ENCODE results near the gene KSR1. TPM values are rescaled to one million over a fixed set of nuclear protein-coding genes. Genes with fewer than 3 reads are reported as not detected.

Gene KSR1
- total RNA-seq, 8 experiments from 2014 or later: 11.2 to 34.1 (median 17.6) TPM

DNA sequence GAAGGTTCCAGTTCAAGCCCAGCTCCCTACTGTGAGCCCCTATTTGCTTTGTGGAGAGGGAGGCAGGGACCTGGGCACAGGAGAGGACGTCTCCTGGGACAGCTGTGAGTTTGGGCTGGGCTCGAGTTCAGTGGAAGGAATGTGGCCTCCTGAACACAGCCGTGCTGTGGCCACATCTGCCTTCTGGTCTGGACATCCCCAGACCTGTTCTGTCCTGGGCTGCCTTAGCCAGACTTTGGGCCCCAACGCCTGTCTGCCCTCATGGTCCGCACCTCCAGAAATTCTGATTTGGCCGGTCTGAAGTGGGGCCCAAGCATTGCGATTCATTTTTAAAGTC lies 114.3 kb downstream of the KSR1 start:
- no peak for ATAC-seq (replicated peaks in 6 of 8)
- in situ Hi-C loops (cut with MboI; ENCODE audit: low pct_unique_long_range_greater_than_20kb in 2 of 9, low sequenced_read_pairs in 9 of 9, unreplicated experiment in 9 of 9): loop anchor here in 1 of 9 experiments (25.0 kb wide), 1 partner anchor 108 kb away; the partner anchor contains the start of gene KSR1
- no peak overlapping the region for H3K27ac ChIP-seq
- peaks cover 4 to 9% of the 10 kb centered on the region in 2 donors for H3K4me1 ChIP-seq (replicated peaks in 1 of 2)
- H3K4me3 ChIP-seq: no peak overlapping the region
- WGBS, 10 experiments: 60 to 90% (median 80%) methylated on average over 1 to 4 of the region's 7 CpGs; no CpG with 5 or more reads in 5 of the 10 experiments

DNA sequence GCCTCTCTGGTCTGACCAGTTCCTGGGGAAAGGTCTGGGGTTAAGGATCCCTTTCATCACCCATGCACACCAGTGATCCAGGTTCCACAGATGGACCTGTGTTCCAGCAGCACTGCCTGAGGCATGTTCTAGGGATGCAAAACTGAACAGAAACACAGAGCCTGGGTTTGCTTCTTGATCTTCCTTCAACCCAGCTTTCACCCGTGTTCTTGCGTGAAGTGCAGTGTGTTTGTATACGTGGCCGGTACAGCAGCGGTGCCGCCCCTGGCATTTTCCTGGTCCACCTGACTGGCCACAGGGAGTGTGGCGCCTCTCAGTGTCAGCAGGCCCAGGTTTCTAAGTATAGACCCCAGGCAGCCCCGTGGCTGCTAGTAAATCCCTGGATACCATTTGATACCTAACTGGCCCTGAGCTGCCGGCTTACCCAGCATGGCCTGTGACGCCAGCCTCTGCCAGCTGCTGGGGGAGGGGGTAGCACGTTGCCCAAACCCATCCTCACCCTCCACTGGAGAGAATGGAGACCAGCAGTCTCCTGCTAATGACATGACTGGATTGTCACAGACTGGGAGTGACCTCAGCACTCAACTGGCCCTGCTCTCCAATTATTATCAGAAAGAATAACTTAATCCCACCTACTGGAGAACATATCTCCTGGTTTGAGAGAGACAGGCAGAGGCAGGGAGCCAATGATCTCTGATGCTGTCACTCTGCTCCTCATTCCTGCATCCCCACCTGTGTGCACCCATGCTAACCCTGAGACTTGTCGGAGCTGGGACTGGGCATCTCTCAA lies 115.5 kb downstream of the KSR1 start:
- whole genome bisulfite sequencing, 10 experiments: 50 to 100% (median 79%) methylated on average over 1 to 8 of the region's 12 CpGs; no CpG with 5 or more reads in 4 of the 10 experiments
- peaks cover 15 to 19% of the 10 kb centered on the region in 2 donors for H3K4me1 ChIP-seq (replicated peaks in 1 of 2)
- H3K4me3 ChIP-seq: no peak overlapping the region
- no peak overlapping the region for H3K27ac ChIP-seq
- in situ Hi-C loops (cut with MboI; ENCODE audit: low pct_unique_long_range_greater_than_20kb in 2 of 9, low sequenced_read_pairs in 9 of 9, unreplicated experiment in 9 of 9): loop anchor here in 1 of 9 experiments (25.0 kb wide), 1 partner anchor 109 kb away; the partner anchor contains the start of gene KSR1
- no peak for ATAC-seq (replicated peaks in 6 of 8)

DNA sequence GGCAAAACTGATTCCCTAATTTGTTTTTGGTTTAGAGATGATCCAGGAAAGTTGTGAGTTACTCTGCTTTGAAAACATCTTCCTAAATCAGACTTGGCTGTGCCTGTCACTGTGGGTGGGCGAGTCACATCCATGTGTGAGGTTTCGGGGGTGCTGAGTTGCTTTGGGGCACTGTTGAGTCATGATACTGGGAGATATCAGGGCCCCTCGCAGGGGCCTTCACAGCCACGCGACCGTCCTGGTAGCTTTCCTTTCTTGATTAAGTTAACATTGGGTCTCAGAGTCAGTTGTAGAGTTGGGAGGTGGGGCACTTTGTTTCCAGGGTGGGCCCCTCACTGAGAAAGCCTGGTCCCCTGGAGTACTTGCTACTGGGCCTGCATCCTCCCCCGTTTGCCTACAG lies 116.4 kb downstream of the KSR1 start:
- ATAC-seq (replicated peaks in 6 of 8): no peak
- Histone ChIP-seq H3K4me1 (replicated peaks in 1 of 2) (peaks cover 23 to 28% of the 10 kb centered on the region in 2 donors), H3K27ac (no peak overlapping the region), H3K4me3 (no peak overlapping the region)
- 74 to 92% (median 85%) methylated on average over 4 to 6 of the region's 7 CpGs; no CpG with 5 or more reads in 4 of the 10 experiments for WGBS, 10 experiments
- in situ Hi-C loops (cut with MboI; ENCODE audit: low pct_unique_long_range_greater_than_20kb in 2 of 9, low sequenced_read_pairs in 9 of 9, unreplicated experiment in 9 of 9): loop anchor here in 1 of 9 experiments (25.0 kb wide), 1 partner anchor 110 kb away; the partner anchor contains the start of gene KSR1

DNA sequence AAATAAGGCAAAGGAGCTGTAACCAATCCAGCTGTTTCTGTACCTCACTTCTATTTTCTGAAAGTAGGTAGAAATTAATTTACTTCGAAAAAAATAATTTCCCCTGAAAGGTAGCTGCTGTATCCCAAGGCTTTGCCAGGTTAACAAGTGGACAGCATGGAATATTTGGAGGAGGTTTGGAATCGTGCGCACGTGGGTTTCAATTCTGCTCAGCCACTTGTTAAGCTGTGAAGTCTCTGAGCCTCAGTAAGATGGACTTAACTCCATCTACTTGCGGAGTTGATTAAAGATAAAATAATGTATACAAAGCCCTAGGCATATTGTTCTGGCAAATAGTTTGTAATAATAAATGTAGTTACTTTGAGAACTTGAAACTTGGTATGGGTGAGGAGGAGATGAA lies 117.3 kb downstream of the KSR1 start:
- no peak for ATAC-seq (replicated peaks in 6 of 8)
- Histone ChIP-seq H3K27ac (no peak overlapping the region), H3K4me3 (no peak overlapping the region), H3K4me1 (replicated peaks in 1 of 2) (peaks cover 23 to 31% of the 10 kb centered on the region in 2 donors)
- 81 to 100% (median 90%) methylated on average over 2 to 5 of the region's 5 CpGs for WGBS, 10 experiments
- in situ Hi-C loops (cut with MboI; ENCODE audit: low pct_unique_long_range_greater_than_20kb in 2 of 9, low sequenced_read_pairs in 9 of 9, unreplicated experiment in 9 of 9): loop anchor here in 1 of 9 experiments (25.0 kb wide), 1 partner anchor 111 kb away; the partner anchor contains the start of gene KSR1

DNA sequence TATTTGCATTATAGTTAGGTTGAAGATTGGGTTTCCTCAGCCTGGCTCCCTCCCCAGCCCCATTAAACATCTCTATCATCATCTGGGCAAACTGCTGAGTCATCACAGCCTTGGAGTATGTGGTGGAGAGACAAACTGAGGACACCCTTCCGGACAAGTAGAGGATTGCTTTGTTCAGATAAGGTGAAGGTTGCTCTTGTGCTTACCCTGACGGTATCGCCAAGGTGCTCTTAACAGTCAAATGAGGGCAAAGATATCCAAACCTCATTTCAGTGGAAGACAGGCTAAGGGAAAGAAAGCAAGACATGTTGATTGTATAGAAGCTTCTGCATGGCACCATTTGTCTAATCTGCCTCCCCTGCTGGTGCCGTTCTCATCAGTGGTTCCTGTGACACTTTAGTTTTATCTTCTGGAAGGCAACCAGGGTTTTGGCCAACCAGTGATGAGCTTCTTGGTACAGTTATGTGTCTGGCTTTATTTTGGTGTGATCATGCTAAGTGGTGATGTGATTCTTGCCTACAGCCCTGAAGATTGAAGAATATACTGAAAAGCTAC lies 117.8 kb downstream of the KSR1 start:
- in situ Hi-C loops (cut with MboI; ENCODE audit: low pct_unique_long_range_greater_than_20kb in 2 of 9, low sequenced_read_pairs in 9 of 9, unreplicated experiment in 9 of 9): loop anchor here in 1 of 9 experiments (25.0 kb wide), 1 partner anchor 112 kb away; the partner anchor contains the start of gene KSR1
- ATAC-seq (replicated peaks in 6 of 8): peak in 3 of 8 experiments; percentile 32 to 67 (median 35)
- WGBS, 10 experiments: 50 to 100% (median 93%) methylated on average over 1 to 4 of the region's 4 CpGs; no CpG with 5 or more reads in 2 of the 10 experiments
- Histone ChIP-seq H3K27ac (no peak overlapping the region), H3K4me3 (no peak overlapping the region), H3K4me1 (replicated peaks in 1 of 2) (peaks cover 23 to 31% of the 10 kb centered on the region in 2 donors)

DNA sequence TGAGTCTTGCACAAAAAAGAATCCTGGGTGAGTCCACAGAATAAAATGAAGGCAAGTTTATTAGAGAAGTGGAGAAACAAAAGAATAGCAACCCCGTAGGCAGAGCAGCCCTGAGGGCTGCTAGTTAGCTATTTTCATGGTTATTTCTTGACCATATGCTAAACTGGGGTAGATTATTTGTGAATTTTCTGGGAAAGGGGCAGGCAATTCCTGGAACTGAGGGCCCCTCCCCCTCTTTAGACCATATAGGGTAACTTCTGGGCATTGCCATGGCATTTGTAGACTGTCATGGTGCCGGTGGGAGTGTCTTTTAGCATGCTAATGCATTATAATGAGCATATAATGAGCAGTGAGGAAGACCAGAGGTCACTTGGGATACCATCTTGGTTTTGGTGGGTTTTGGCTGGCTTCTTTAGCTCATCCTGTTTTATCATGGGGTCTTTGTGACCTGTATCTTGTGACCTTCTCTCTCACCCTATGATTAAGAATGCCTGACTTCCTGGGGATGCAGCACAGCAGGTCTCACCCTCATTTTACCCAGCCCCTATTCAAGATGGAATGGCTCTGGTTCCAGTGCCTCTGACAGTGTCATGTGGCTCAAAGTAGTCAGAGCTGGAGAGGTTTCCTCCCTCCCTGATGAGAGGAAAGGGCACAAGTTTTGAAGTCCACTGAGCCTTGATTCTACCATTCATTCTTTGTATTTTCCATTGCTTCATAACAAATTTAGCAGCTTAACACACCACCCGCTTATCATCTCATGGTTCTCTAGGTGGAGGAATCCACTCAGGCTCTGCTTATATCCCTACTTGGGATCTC lies 119.1 kb downstream of the KSR1 start:
- in situ Hi-C loops (cut with MboI; ENCODE audit: low pct_unique_long_range_greater_than_20kb in 2 of 9, low sequenced_read_pairs in 9 of 9, unreplicated experiment in 9 of 9): loop anchor here in 6 of 9 experiments (25.0 kb wide), 5 partner anchors 113 to 338 kb away; partner anchors contain the start of gene KSR1 (in 4 of the 6)
- H3K4me1 ChIP-seq (replicated peaks in 1 of 2): peaks cover 23 to 31% of the 10 kb centered on the region in 2 donors
- peak in 3 of 8 experiments; percentile 25 to 65 (median 33) for ATAC-seq (replicated peaks in 6 of 8)
- no peak overlapping the region for H3K27ac ChIP-seq
- WGBS, 10 experiments: 50 to 100% (median 60%) methylated on average over 1 to 2 of the region's 3 CpGs; no CpG with 5 or more reads in 3 of the 10 experiments
- H3K4me3 ChIP-seq: no peak overlapping the region

DNA sequence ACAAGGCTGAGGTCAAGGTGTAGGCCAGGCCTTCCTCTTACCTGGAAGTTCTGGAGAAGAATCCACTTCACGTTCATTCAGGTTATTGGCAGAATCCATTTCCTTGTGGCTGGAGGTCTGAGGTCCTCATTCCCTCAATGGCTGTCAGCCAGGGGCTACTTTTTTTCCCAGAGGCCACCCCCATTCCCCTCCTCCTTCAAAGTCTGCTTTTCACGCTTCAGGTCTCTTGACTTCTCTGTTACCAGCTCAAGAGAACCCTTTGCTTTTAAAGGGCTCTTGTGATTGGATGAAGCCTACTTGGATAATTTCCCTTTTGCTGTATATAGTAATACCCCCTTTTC lies 119.6 kb downstream of the KSR1 start:
- no peak overlapping the region for H3K4me3 ChIP-seq
- 86 to 100% (median 100%) methylated on average over 1 of the region's 2 CpGs; no CpG with 5 or more reads in 4 of the 10 experiments for WGBS, 10 experiments
- no peak overlapping the region for H3K27ac ChIP-seq
- H3K4me1 ChIP-seq (replicated peaks in 1 of 2): peaks cover 23 to 31% of the 10 kb centered on the region in 2 donors
- in situ Hi-C loops (cut with MboI; ENCODE audit: low pct_unique_long_range_greater_than_20kb in 2 of 9, low sequenced_read_pairs in 9 of 9, unreplicated experiment in 9 of 9): loop anchor here in 6 of 9 experiments (25.0 kb wide), 5 partner anchors 114 to 339 kb away; partner anchors contain the start of gene KSR1 (in 4 of the 6)
- no peak for ATAC-seq (replicated peaks in 6 of 8)

DNA sequence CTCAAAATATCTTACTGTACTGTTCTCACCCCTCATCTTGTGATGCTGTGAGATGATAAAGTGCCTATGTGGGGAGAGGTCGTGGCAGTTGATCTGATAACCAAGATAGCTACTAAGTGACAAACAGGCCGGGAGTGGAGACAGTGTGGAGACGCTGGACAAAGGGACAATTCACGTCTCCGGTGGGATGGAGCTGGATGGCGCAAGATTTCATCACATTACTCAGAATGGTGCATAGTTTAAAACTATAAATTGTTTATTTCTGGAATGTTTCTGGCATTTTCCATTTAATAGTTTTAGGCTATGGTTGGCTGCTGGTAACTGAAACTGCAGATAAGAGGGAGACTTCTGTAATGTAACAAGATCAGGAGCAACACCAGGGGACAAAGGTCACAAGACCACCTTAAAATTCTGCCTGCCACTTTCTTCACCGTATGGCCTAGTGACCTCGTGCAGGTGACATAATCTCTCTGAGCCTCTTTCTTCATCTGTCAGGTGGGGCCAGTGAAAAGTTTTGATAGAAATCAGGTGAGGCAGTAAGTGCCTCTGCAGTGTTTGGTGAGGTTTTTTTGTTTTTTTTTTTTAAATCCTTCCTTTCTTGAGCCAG lies 120.3 kb downstream of the KSR1 start:
- ATAC-seq (replicated peaks in 6 of 8): peak in 2 of 8 experiments; percentile 45 to 46
- 42 to 88% (median 70%) methylated on average over 1 to 8 of the region's 8 CpGs; no CpG with 5 or more reads in 3 of the 10 experiments for WGBS, 10 experiments
- H3K4me3 ChIP-seq: no peak overlapping the region
- H3K27ac ChIP-seq: no peak overlapping the region
- H3K4me1 ChIP-seq (replicated peaks in 1 of 2): peaks cover 23 to 31% of the 10 kb centered on the region in 2 donors
- in situ Hi-C loops (cut with MboI; ENCODE audit: low pct_unique_long_range_greater_than_20kb in 2 of 9, low sequenced_read_pairs in 9 of 9, unreplicated experiment in 9 of 9): loop anchor here in 6 of 9 experiments (25.0 kb wide), 5 partner anchors 114 to 339 kb away; partner anchors contain the start of gene KSR1 (in 4 of the 6)

DNA sequence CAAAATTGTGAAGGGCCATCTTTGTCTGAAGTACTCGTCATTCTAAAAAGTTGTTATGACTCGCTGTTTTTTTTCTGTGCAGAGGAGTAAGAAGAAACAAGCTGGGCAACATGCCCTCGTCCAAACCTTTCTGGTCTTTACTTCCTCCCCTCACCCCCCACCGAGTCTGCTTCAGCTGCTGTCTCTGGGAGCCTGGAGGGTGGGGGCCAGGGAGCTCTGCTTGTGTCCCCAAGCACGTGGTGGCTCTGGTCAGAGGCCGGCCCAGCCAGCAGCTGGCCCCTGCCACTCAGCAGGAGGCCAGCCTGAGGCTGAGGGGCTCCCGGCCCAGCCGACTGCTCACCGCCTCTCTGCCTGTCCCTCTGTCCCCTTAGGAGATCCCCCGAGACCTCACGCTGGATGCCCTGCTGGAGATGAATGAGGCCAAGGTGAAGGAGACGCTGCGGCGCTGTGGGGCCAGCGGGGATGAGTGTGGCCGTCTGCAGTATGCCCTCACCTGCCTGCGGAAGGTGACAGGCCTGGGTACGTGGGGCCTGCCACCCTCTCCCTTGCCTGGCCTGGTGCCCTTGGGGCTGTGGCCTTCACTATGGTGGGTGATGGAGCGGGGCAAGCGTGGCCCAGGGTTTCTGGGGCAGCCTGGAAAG lies 121.0 kb downstream of the KSR1 start:
- WGBS, 10 experiments: 31 to 85% (median 50%) methylated on average over 2 to 9 of the region's 20 CpGs; no CpG with 5 or more reads in 3 of the 10 experiments
- in situ Hi-C loops (cut with MboI; ENCODE audit: low pct_unique_long_range_greater_than_20kb in 2 of 9, low sequenced_read_pairs in 9 of 9, unreplicated experiment in 9 of 9): loop anchor here in 6 of 9 experiments (25.0 kb wide), 5 partner anchors 115 to 340 kb away; partner anchors contain the start of gene KSR1 (in 4 of the 6)
- no peak overlapping the region for H3K4me3 ChIP-seq
- H3K4me1 ChIP-seq (replicated peaks in 1 of 2): peaks cover 23 to 31% of the 10 kb centered on the region in 2 donors
- ATAC-seq (replicated peaks in 6 of 8): peak in 7 of 8 experiments; percentile 7 to 94 (median 90)
- H3K27ac ChIP-seq: peak overlapping the region in 1 of 2 donors; percentile 44

DNA sequence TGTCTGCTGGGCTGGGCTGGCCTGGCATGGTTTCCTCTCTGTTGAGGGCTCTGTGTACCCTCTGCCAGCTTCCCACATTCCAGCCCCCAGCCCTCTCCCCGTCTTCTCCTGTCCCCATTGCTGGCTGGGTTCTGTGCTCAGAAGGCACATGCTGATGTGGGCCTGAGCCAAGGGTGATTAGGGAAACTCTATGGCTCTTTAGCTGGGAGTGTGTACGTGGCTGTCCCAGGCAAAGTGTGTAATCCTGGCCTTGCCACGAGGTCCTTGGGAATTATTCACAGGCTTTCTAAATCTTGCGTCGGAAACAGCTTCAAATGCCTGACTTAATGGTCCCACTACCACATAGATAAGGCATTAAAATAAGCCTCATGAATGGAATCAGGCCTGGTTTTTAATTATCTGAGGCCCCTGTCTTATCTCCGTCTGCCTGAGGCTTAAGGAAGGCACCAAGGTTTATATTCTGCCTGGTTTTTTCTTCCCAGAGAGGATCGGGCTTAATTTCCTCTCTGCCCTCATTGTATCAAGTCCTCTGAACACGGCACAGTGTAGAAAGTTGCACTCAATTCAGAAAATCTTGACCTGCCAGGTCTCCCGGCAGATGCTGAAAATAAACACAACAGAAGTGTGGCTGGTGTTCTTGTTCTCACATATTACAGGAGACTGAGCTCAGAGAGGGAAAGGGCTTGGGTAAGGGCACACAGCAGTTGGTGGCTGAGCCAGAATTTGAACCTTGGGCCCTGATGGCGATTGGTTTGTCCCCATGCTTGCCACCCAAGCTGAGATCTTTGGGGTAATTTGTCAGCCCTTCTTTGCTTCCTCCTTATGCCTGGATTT lies 121.9 kb downstream of the KSR1 start:
- in situ Hi-C loops (cut with MboI; ENCODE audit: low pct_unique_long_range_greater_than_20kb in 2 of 9, low sequenced_read_pairs in 9 of 9, unreplicated experiment in 9 of 9): loop anchor here in 6 of 9 experiments (25.0 kb wide), 5 partner anchors 116 to 341 kb away; partner anchors contain the start of gene KSR1 (in 4 of the 6)
- ATAC-seq (replicated peaks in 6 of 8): peak in 4 of 8 experiments; percentile 3 to 25 (median 5)
- WGBS, 10 experiments: 44 to 93% (median 86%) methylated on average over 1 to 10 of the region's 10 CpGs; no CpG with 5 or more reads in 1 of the 10 experiments

DNA sequence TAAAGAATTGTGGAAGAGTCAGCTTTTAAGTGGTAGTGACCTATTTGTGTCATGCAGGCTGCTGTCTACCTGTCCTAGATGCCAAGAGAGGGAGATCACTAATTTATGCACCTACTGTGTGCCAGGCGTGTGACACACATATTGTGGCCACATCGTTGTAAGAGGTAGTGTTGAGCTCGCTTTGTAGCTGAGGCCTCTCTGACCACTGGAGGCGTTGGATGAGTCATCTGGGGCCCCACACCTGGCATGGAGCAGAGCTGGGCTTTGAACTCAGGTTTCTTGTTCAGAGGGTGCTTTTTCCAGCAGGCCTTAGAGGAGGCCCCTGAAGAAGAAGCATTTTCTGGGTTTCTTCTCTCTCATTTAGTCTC lies 122.5 kb downstream of the KSR1 start:
- ATAC-seq (replicated peaks in 6 of 8): no peak
- Histone ChIP-seq H3K4me1 (replicated peaks in 1 of 2) (peaks cover 23 to 27% of the 10 kb centered on the region in 2 donors), H3K27ac (no peak overlapping the region), H3K4me3 (no peak overlapping the region)
- in situ Hi-C loops (cut with MboI; ENCODE audit: low pct_unique_long_range_greater_than_20kb in 2 of 9, low sequenced_read_pairs in 9 of 9, unreplicated experiment in 9 of 9): loop anchor here in 6 of 9 experiments (25.0 kb wide), 5 partner anchors 116 to 341 kb away; partner anchors contain the start of gene KSR1 (in 4 of the 6)
- 50 to 83% (median 63%) methylated on average over 1 to 3 of the region's 4 CpGs; no CpG with 5 or more reads in 7 of the 10 experiments for WGBS, 10 experiments

More for the DNA sequence above, 121.9 kb downstream of the KSR1 start:
- no peak overlapping the region for H3K4me3 ChIP-seq
- H3K27ac ChIP-seq: peak overlapping the region in 1 of 2 donors; percentile 44
- peaks cover 23 to 31% of the 10 kb centered on the region in 2 donors for H3K4me1 ChIP-seq (replicated peaks in 1 of 2)
